ENCODE measurements around the gene LHFPL5. TPM values are rescaled to one million over a fixed set of nuclear protein-coding genes. Genes with fewer than 3 reads are reported as not detected.

LHFPL5 gene
- total and polyA plus RNA-seq, 2 of the 13 experiments (the other 11 are each of a cell fraction or from before 2014, with no cell fraction given) = 0.03 TPM; not detected in 1

- no peak for TF ChIP-seq ZNF704 (CRISPR knock-in tag; IDR thresholded peaks at IDR 0.05; ENCODE audit: borderline replicate concordance)
- no peak for TF ChIP-seq NR2F6 (IDR thresholded peaks at IDR 0.05)
- no peak for TF ChIP-seq NR2F6 (CRISPR knock-in tag; IDR thresholded peaks at IDR 0.05)
- TF ChIP-seq ZNF709 (CRISPR knock-in tag; IDR thresholded peaks at IDR 0.05) = 0 out of 2 replicates have a peak, but pooled peaks have one; percentile 54
- no peak for TF ChIP-seq EHMT2 (IDR thresholded peaks at IDR 0.05; ENCODE audit: borderline replicate concordance, low read depth, low read length)
- no peak for TF ChIP-seq ZNF317 (CRISPR knock-in tag; IDR thresholded peaks at IDR 0.05)
- TF ChIP-seq MED13 (CRISPR knock-in tag; IDR thresholded peaks at IDR 0.05) = no peak
- TF ChIP-seq ZNF766 (CRISPR knock-in tag; IDR thresholded peaks at IDR 0.05; ENCODE audit: borderline replicate concordance) = no peak
- TF ChIP-seq ZNF589 (CRISPR knock-in tag; conservative IDR thresholded peaks at IDR 0.05) = no peak
- no peak for TF ChIP-seq ZNF772 (CRISPR knock-in tag; IDR thresholded peaks at IDR 0.05)
- TF ChIP-seq FOSL1 (CRISPR knock-in tag; IDR thresholded peaks at IDR 0.05; ENCODE audit: borderline replicate concordance) = no peak
- TF ChIP-seq CC2D1A (CRISPR knock-in tag; IDR thresholded peaks at IDR 0.05) = no peak
- TF ChIP-seq ZFP36 (IDR thresholded peaks at IDR 0.05; ENCODE audit: borderline replicate concordance, low read depth, low read length, partially characterized antibody) = no peak
- TF ChIP-seq ZNF275 (CRISPR knock-in tag; IDR thresholded peaks at IDR 0.05; ENCODE audit: borderline replicate concordance) = no peak
- TF ChIP-seq HBP1 (CRISPR knock-in tag; IDR thresholded peaks at IDR 0.05; ENCODE audit: low read depth) = no peak
- no peak for TF ChIP-seq ZNF430 (CRISPR knock-in tag; IDR thresholded peaks at IDR 0.05)
- TF ChIP-seq POGK (CRISPR knock-in tag; conservative IDR thresholded peaks at IDR 0.05) = 0 out of 2 replicates have a peak, but pooled peaks have one; percentile 49
- no peak for TF ChIP-seq SNAPC4 (CRISPR knock-in tag; IDR thresholded peaks at IDR 0.05)
- no peak for TF ChIP-seq HOXA7 (CRISPR knock-in tag; IDR thresholded peaks at IDR 0.05)
Observed at GRCh38 chr6:35776364-35777215, 28.6 kb upstream of the LHFPL5 start, which contains the start of gene CLPSL2 (continued).
